ENCODE measurements around the gene ATP1B1. TPM values are rescaled to one million over a fixed set of nuclear protein-coding genes. Genes with fewer than 3 reads are reported as not detected.

Gene ATP1B1
- total RNA-seq, 1 experiment from 2014 or later: 118 TPM

- CTCF ChIA-PET: no interaction called here
- no peak for ATAC-seq
- no peaks in the 10 kb centered on the region for H3K27me3 ChIP-seq (ENCODE audit: control insufficient read depth, insufficient read depth, low read length)
- no peaks in the 10 kb centered on the region for H3K9me3 ChIP-seq (ENCODE audit: control insufficient read depth, insufficient read depth, low read depth, low read length)
- H3K4me1 ChIP-seq (ENCODE audit: control insufficient read depth, insufficient read depth, low read length): no peaks in the 10 kb centered on the region
- H3K36me3 ChIP-seq (ENCODE audit: control insufficient read depth, insufficient read depth, low read length): peaks cover 19% of the 10 kb centered on the region
- TF ChIP-seq TCF7L2 (IDR thresholded peaks at IDR 0.05; ENCODE audit: low read depth, low read length) (no peak), POLR2AphosphoS5 (IDR thresholded peaks at IDR 0.05; ENCODE audit: low read depth, low read length) (no peak), SIN3A (IDR thresholded peaks at IDR 0.05; ENCODE audit: borderline replicate concordance, insufficient read depth, low read depth, low read length) (no peak), CTCF (IDR thresholded peaks at IDR 0.05) (no peak)
- TF ChIP-seq, protein P1, sequence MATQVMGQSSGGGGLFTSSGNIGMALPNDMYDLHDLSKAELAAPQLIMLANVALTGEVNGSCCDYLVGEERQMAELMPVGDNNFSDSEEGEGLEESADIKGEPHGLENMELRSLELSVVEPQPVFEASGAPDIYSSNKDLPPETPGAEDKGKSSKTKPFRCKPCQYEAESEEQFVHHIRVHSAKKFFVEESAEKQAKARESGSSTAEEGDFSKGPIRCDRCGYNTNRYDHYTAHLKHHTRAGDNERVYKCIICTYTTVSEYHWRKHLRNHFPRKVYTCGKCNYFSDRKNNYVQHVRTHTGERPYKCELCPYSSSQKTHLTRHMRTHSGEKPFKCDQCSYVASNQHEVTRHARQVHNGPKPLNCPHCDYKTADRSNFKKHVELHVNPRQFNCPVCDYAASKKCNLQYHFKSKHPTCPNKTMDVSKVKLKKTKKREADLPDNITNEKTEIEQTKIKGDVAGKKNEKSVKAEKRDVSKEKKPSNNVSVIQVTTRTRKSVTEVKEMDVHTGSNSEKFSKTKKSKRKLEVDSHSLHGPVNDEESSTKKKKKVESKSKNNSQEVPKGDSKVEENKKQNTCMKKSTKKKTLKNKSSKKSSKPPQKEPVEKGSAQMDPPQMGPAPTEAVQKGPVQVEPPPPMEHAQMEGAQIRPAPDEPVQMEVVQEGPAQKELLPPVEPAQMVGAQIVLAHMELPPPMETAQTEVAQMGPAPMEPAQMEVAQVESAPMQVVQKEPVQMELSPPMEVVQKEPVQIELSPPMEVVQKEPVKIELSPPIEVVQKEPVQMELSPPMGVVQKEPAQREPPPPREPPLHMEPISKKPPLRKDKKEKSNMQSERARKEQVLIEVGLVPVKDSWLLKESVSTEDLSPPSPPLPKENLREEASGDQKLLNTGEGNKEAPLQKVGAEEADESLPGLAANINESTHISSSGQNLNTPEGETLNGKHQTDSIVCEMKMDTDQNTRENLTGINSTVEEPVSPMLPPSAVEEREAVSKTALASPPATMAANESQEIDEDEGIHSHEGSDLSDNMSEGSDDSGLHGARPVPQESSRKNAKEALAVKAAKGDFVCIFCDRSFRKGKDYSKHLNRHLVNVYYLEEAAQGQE (IDR thresholded peaks at IDR 0.05; ENCODE audit: insufficient read depth in 1 of 2, low read depth in 2 of 2, low read length in 1 of 2): no peak
- POLR2A ChIA-PET: interaction anchor here (0.6 kb wide), 1 partner anchor 219 kb away, joined by 3 read pairs; no protein-coding TSS in a partner anchor
- no TSS peak for BruUV-seq (replicated peaks)
- no peak overlapping the region for H3K27ac ChIP-seq (ENCODE audit: low read length)
- DNase-seq (ENCODE audit: low read depth, low spot score): no peak
- intact Hi-C loops (cut with micrococcal nuclease; ENCODE audit: unreplicated experiment) (no loop called here), in situ Hi-C loops (cut with HindIII; ENCODE audit: low pct_unique_long_range_greater_than_20kb, low sequenced_read_pairs) (no loop called here)
- no peak overlapping the region for H3K4me3 ChIP-seq (ENCODE audit: low read depth in 2 of 2, low read length in 2 of 2)
Observed at GRCh38 chr1:169129109-169129784, 22.8 kb downstream of the ATP1B1 start.

DNA sequence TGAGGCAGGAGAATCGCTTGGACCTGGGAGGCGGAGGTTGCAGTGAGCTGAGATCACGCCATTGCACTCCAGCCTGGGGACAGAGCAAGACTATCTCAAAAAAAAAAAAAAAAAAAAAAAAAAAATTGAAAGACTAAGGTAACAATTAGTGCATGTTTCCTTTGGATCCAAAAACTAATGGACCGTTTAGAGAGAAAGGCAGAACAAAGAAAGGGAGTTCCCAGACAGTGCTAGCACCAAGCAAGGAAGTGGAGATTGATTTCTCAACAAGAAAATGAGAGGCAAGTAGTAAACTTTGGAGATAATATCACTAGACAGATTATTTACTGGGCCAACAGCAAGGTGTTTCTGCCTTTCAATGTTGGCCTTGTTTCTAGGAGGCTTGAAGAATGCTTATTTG is 24.2 kb downstream of the ATP1B1 start:
- ATAC-seq (no peak), DNase-seq (ENCODE audit: low read depth, low spot score) (no peak)
- Histone ChIP-seq H3K4me3 (ENCODE audit: low read depth in 2 of 2, low read length in 2 of 2) (no peak overlapping the region), H3K4me1 (ENCODE audit: control insufficient read depth, insufficient read depth, low read length) (no peaks in the 10 kb centered on the region), H3K36me3 (ENCODE audit: control insufficient read depth, insufficient read depth, low read length) (peaks cover 10% of the 10 kb centered on the region), H3K27me3 (ENCODE audit: control insufficient read depth, insufficient read depth, low read length) (no peaks in the 10 kb centered on the region), H3K27ac (ENCODE audit: low read length) (no peak overlapping the region), H3K9me3 (ENCODE audit: control insufficient read depth, insufficient read depth, low read depth, low read length) (no peaks in the 10 kb centered on the region)
- in situ Hi-C loops (cut with HindIII; ENCODE audit: low pct_unique_long_range_greater_than_20kb, low sequenced_read_pairs): no loop called here
- CTCF ChIA-PET: no interaction called here
- POLR2A ChIA-PET: no interaction called here
- intact Hi-C loops (cut with micrococcal nuclease; ENCODE audit: unreplicated experiment): loop anchor here (5.0 kb wide), 1 partner anchor 217 kb away; no protein-coding TSS in a partner anchor
- BruUV-seq (replicated peaks): no TSS peak
- TF ChIP-seq TCF7L2 (IDR thresholded peaks at IDR 0.05; ENCODE audit: low read depth, low read length) (no peak), SIN3A (IDR thresholded peaks at IDR 0.05; ENCODE audit: borderline replicate concordance, insufficient read depth, low read depth, low read length) (no peak), CTCF (IDR thresholded peaks at IDR 0.05) (no peak), POLR2AphosphoS5 (IDR thresholded peaks at IDR 0.05; ENCODE audit: low read depth, low read length) (no peak)
- TF ChIP-seq, protein P1 (IDR thresholded peaks at IDR 0.05; ENCODE audit: insufficient read depth in 1 of 2, low read depth in 2 of 2, low read length in 1 of 2): no peak
